D721Med (cell line): ENCODE results near the gene HIVEP3.

Experiments used
- DNase-seq: peaks from one replicate; pipeline ENCODE4 v3.0.0; 2011; ENCODE audit warnings: low spot score; ENCODE audit not compliant: insufficient read length
- FAIRE-seq: peaks from 2 replicates; lab custom pipeline; 2011; peaks lifted over from hg19 to GRCh38; lab: Jason Lieb, UNC
- TF ChIP-seq, protein P1 (sequence below): IDR thresholded peaks from 2 replicates; pipeline ENCODE4 v1.5.1; 2012; ENCODE audit warnings: mild to moderate bottlenecking, control low read depth; ENCODE audit not compliant: insufficient read depth; ENCODE audit errors: missing control alignments

Gene HIVEP3

GRCh38 chr1:41492341-41492848 is 426.3 kb downstream of the HIVEP3 start:
- FAIRE-seq (no peak), DNase-seq (no peak)
- TF ChIP-seq, protein P1, sequence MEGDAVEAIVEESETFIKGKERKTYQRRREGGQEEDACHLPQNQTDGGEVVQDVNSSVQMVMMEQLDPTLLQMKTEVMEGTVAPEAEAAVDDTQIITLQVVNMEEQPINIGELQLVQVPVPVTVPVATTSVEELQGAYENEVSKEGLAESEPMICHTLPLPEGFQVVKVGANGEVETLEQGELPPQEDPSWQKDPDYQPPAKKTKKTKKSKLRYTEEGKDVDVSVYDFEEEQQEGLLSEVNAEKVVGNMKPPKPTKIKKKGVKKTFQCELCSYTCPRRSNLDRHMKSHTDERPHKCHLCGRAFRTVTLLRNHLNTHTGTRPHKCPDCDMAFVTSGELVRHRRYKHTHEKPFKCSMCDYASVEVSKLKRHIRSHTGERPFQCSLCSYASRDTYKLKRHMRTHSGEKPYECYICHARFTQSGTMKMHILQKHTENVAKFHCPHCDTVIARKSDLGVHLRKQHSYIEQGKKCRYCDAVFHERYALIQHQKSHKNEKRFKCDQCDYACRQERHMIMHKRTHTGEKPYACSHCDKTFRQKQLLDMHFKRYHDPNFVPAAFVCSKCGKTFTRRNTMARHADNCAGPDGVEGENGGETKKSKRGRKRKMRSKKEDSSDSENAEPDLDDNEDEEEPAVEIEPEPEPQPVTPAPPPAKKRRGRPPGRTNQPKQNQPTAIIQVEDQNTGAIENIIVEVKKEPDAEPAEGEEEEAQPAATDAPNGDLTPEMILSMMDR, result peak; percentile 43

DNA sequence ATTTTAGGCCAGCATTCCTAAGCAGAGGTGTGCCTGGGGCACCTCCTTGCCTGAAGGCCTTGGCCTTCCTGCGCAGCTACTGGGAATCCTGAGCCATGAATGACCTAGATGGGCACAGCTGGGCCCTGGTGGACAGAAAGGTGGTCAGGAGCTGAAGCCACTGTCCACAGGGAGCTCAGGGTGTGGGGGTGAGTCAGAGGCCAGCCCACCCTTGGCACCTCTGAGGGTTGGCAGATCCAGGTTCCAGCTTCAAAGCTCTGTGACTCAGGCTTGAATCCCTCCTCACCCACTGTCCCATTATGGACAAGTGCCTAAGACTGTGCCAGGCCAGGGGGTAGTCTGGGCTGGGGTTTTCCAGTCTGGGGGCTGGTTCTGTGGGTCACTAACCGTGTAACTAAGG is 427.8 kb downstream of the HIVEP3 start:
- DNase-seq, result no peak
- no peak for FAIRE-seq
- TF ChIP-seq, protein P1, result no peak

GRCh38 chr1:41489561-41489960 is 429.2 kb downstream of the HIVEP3 start:
- TF ChIP-seq, protein P1, result no peak
- DNase-seq (no peak), FAIRE-seq (no peak)

GRCh38 chr1:41488040-41488951 is 430.4 kb downstream of the HIVEP3 start:
- no peak for FAIRE-seq
- DNase-seq, result no peak
- TF ChIP-seq, protein P1, result no peak

- TF ChIP-seq, protein P1, result no peak
- FAIRE-seq, result no peak
- no peak for DNase-seq
Observed at GRCh38 chr1:41487126-41488039, 431.3 kb downstream of the HIVEP3 start.

GRCh38 chr1:41486371-41487125 is 432.2 kb downstream of the HIVEP3 start:
- FAIRE-seq, result no peak

More at GRCh38 chr1:41486371-41487125, 432.2 kb downstream of the HIVEP3 start:
- DNase-seq, result no peak
- TF ChIP-seq, protein P1, result no peak
